Stomach (tissue), 9 donors: ENCODE measurements around the gene OTX2. TPM values are rescaled to one million over a fixed set of nuclear protein-coding genes. Genes with fewer than 3 reads are reported as not detected.

Experiments used
- DNase-seq, 2 donors: peaks; one replicate each; pipeline versions ENCODE4 v3.0.0 to v3.0.0-alpha.2; 2013 to 2019
- H3K27ac ChIP-seq, 5 donors: fragments of 200-600 bp in 4 of 5; sonication (generic) in 4 of 5; one replicate each; pipeline ENCODE4 v1.5.1; 2013 to 2019; ENCODE audit warnings: mild to moderate bottlenecking in 1 of 5, moderate library complexity in 1 of 5
- H3K27me3 ChIP-seq, 3 donors: fragments of 200-600 bp; sonication (generic); one replicate each; pipeline ENCODE4 v1.5.1; 2017 to 2019; ENCODE audit warnings: mixed run types in 1 of 3
- H3K36me3 ChIP-seq, 4 donors: fragments of 200-600 bp; sonication (generic); 1 replicate in 3 of 4; 2 replicates in 1 of 4; pipeline ENCODE4 v1.5.1; 2016 to 2019
- H3K4me1 ChIP-seq, 4 donors: fragments of 200-600 bp; sonication (generic); one replicate each; pipeline ENCODE4 v1.5.1; 2016 to 2019
- H3K4me3 ChIP-seq, 4 donors: fragments of 200-600 bp; sonication (generic) in 3 of 4; one replicate each; pipeline ENCODE4 v1.5.1; 2016 to 2019; ENCODE audit warnings: mild to moderate bottlenecking in 1 of 4
- H3K9me3 ChIP-seq, 4 donors: fragments of 200-600 bp; sonication (generic); one replicate each; pipeline ENCODE4 v1.5.1; 2016 to 2019
- EP300 ChIP-seq: sonication (generic); formaldehyde crosslinking; IDR thresholded peaks from one replicate; pipeline ENCODE4 v1.6.1; 2017; ENCODE audit warnings: antibody characterized with exemption
- POLR2A ChIP-seq, 4 donors: fragments of 450-650 bp; IDR thresholded peaks; one replicate each; pipeline ENCODE4 v1.6.1; 2016; ENCODE audit warnings: antibody characterized with exemption in 4 of 4, control low read depth in 2 of 4, mild to moderate bottlenecking in 1 of 4, moderate library complexity in 1 of 4
- POLR2AphosphoS5 ChIP-seq, 3 donors: sonication (generic); formaldehyde crosslinking; IDR thresholded peaks; one replicate each; pipeline ENCODE4 v1.6.1; 2016; ENCODE audit warnings: antibody characterized with exemption in 3 of 3
- WGBS, 5 donors: extraction: QIAGEN DNeasy Blood & Tissue Kit in 3 of 5; methylation state at CpG; one replicate each; pipeline versions ENCODE4 v1.1.5 to v1.1.7; 2013 to 2018; 5-methylcytosine and 5-hydroxymethylcytosine counted together
- intact Hi-C: fragments of 100-400 bp; cut with DNase I; formaldehyde crosslinking; loops from one replicate; pipeline ENCODE4 v1.15.1; 2023; ENCODE audit warnings: low total_unique reads
- polyA plus RNA-seq, 3 donors: library from polyadenylated mRNA; stranded (reverse); fragments of 200-250 nt; gene quantifications; one replicate each; pipeline ENCODE4 v1.2.3, GENCODE V29; 2013
- total RNA-seq, 5 donors: library from RNA; depleted of rRNA; stranded (reverse); fragments of >200 nt; gene quantifications; one replicate each; pipeline versions ENCODE4 v1.1.0 to v1.2.3, GENCODE V29; 2014 to 2016
- TF ChIP-seq, protein P1 (sequence below), 7 experiments: fragments of 450-650 bp in 4 of 7; fragments of 200-600 bp in 3 of 7; sonication (generic) in 3 of 7; IDR thresholded peaks; one replicate each; pipeline ENCODE4 v1.5.1; 2016 to 2019; ENCODE audit warnings: antibody characterized with exemption in 7 of 7, control low read depth in 2 of 7, mild to moderate bottlenecking in 1 of 7
- donor health status: healthy with polysubstance abuse.
- donor health status: Bipolar disorder and iron deficiency.
- donor health status: healthy.

Gene OTX2
- total and polyA plus RNA-seq, 8 donors = not detected

- peaks cover 0 to 21% (median 0%) of the 10 kb centered on the region in 3 donors for H3K27me3 ChIP-seq
- WGBS, 5 donors = 11 to 41% (median 35%) methylated on average over 2 of the region's 2 CpGs
- H3K4me3 ChIP-seq = no peak overlapping the region
- TF ChIP-seq POLR2AphosphoS5 (IDR thresholded peaks at IDR 0.05) = peak in 1 of 3 donors; percentile 42
- no peak for TF ChIP-seq POLR2A (IDR thresholded peaks at IDR 0.05)
- intact Hi-C loops = no loop called here
- no peak overlapping the region for H3K27ac ChIP-seq
- DNase-seq = peak in 1 of 2 donors; percentile 26
- H3K9me3 ChIP-seq = no peaks in the 10 kb centered on the region
- peaks cover 4 to 17% (median 13%) of the 10 kb centered on the region in 4 donors for H3K4me1 ChIP-seq
- H3K36me3 ChIP-seq = no peaks in the 10 kb centered on the region
Measured at GRCh38 chr14:56854325-56854724, 44.0 kb upstream of the OTX2 start.

GRCh38 chr14:56846970-56847930 is 37.0 kb upstream of the OTX2 start:
- Histone ChIP-seq H3K36me3 (no peaks in the 10 kb centered on the region), H3K4me1 (no peaks in the 10 kb centered on the region), H3K4me3 (no peak overlapping the region), H3K27me3 (peaks cover 0 to 12% (median 3%) of the 10 kb centered on the region in 3 donors), H3K9me3 (no peaks in the 10 kb centered on the region), H3K27ac (no peak overlapping the region)
- DNase-seq = no peak
- intact Hi-C loops = no loop called here
- WGBS, 5 donors = 45 to 58% (median 53%) methylated on average over 11 of the region's 11 CpGs
- TF ChIP-seq POLR2AphosphoS5 (IDR thresholded peaks at IDR 0.05) = no peak
- TF ChIP-seq EP300 = no peak
- TF ChIP-seq, protein P1, sequence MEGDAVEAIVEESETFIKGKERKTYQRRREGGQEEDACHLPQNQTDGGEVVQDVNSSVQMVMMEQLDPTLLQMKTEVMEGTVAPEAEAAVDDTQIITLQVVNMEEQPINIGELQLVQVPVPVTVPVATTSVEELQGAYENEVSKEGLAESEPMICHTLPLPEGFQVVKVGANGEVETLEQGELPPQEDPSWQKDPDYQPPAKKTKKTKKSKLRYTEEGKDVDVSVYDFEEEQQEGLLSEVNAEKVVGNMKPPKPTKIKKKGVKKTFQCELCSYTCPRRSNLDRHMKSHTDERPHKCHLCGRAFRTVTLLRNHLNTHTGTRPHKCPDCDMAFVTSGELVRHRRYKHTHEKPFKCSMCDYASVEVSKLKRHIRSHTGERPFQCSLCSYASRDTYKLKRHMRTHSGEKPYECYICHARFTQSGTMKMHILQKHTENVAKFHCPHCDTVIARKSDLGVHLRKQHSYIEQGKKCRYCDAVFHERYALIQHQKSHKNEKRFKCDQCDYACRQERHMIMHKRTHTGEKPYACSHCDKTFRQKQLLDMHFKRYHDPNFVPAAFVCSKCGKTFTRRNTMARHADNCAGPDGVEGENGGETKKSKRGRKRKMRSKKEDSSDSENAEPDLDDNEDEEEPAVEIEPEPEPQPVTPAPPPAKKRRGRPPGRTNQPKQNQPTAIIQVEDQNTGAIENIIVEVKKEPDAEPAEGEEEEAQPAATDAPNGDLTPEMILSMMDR (IDR thresholded peaks at IDR 0.05) = no peak
- no peak for TF ChIP-seq POLR2A (IDR thresholded peaks at IDR 0.05)

GRCh38 chr14:56844406-56845002 is 34.2 kb upstream of the OTX2 start:
- H3K4me3 ChIP-seq = no peak overlapping the region
- TF ChIP-seq POLR2AphosphoS5 (IDR thresholded peaks at IDR 0.05) (no peak), EP300 (no peak), POLR2A (IDR thresholded peaks at IDR 0.05) (no peak)
- TF ChIP-seq, protein P1 (IDR thresholded peaks at IDR 0.05) = no peak
- H3K9me3 ChIP-seq = no peaks in the 10 kb centered on the region
- DNase-seq = no peak
- no peak overlapping the region for H3K27ac ChIP-seq
- no peaks in the 10 kb centered on the region for H3K4me1 ChIP-seq
- peaks cover 0 to 12% (median 3%) of the 10 kb centered on the region in 3 donors for H3K27me3 ChIP-seq
- intact Hi-C loops = no loop called here
- 47 to 72% (median 55%) methylated on average over 16 of the region's 16 CpGs for WGBS, 5 donors
- no peaks in the 10 kb centered on the region for H3K36me3 ChIP-seq

- no peaks in the 10 kb centered on the region for H3K9me3 ChIP-seq
- no peaks in the 10 kb centered on the region for H3K4me1 ChIP-seq
- intact Hi-C loops = no loop called here
- 85 to 94% (median 88%) methylated on average over 3 of the region's 3 CpGs for WGBS, 5 donors
- no peaks in the 10 kb centered on the region for H3K36me3 ChIP-seq
- H3K4me3 ChIP-seq = no peak overlapping the region
- no peak overlapping the region for H3K27ac ChIP-seq
- H3K27me3 ChIP-seq = peaks cover 0 to 13% (median 3%) of the 10 kb centered on the region in 3 donors
- DNase-seq = no peak
- TF ChIP-seq POLR2AphosphoS5 (IDR thresholded peaks at IDR 0.05) (no peak), POLR2A (IDR thresholded peaks at IDR 0.05) (no peak), EP300 (no peak)
- TF ChIP-seq, protein P1 (IDR thresholded peaks at IDR 0.05) = no peak
Measured at GRCh38 chr14:56841611-56842010, 31.3 kb upstream of the OTX2 start.
